Nucleus accumbens (tissue), 56 donors: Measurements from ENCODE around the gene LHFPL3.
A peak's percentile ranks its signal among the peaks of the same experiment; 100 is the strongest.

Experiments used
- DNase-seq, 56 donors: peaks; one replicate each; lab custom pipeline; 2025; lab: John Stamatoyannopoulos, UW

The LHFPL3 gene

DNA sequence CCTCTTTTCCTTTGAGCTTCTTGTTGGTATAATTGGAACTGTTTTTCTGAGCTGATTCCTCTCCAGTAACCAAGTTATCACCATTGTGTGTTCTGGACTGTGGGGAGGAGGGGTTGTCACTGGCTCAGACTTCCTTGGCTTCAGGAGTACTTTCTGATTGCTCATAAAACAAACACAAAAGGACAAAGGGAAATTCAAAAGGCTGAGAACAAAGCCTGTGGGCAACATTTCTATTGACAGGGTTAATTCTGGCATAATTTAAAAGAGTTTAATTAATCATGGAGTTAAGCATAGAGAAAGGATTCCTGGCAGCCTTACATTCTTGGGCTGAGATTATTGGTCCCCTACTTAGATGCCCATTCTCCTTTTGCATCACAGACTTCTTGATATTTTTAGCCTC is 462.7 kb downstream of the LHFPL3 start:
- DNase-seq = peak in 1 of 56 donors; percentile 32

DNA sequence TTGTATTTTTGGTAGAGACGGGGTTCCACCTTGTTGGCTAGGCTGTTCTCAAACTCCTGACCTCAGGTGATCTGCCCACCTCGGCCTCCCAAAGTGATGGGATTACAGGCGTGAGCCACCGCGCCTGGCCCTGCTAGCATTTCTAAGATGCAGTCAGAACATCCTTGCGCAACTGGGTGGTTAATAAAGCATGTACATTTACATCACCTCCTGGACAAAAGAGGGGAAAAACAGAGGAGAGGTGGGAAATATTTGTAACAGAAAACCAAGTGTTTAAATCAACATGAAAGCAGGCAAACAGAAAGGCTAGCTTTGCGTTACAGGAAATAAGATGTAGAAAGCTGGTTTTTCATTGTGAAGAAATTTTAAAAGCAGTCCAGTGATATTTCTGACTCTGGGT is 464.7 kb downstream of the LHFPL3 start:
- no peak for DNase-seq

DNA sequence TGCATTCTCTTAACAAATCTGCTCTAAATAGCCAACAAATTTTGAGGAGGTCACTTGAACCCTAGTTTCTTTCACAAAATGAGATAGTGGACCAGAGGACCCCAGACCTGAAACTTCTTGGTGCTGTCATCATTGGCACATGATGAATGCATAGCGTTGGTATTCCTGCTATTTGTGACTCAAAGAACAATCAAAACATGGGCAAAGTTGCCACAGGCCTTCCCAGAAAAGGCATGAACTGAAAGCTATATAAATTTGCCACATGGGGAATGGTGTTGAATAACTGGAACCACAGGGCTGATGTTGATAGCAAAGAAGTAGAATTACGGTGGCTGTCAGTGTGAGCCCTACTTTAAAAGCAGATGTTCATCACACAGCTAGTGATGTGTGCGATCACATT is 465.8 kb downstream of the LHFPL3 start:
- no peak for DNase-seq

DNA sequence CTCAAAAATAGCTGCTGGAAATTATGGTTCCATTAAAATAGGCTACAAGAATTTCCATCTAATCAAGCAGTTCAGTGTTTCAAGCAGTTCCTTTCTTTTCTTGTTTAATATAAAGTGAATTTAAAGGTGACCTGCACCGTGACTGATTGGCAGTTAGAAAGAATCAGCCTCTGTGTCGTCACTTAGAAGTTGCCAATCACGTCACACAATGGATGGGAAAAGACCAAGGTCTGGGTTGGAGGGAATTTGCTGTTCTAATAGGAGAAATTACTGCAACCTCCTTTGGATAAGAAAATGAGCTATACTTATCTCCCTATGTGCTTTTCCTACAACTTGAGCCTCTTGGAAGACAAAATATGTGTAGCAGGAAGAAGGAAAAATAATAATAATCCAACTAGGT is 466.2 kb downstream of the LHFPL3 start:
- DNase-seq = no peak

DNA sequence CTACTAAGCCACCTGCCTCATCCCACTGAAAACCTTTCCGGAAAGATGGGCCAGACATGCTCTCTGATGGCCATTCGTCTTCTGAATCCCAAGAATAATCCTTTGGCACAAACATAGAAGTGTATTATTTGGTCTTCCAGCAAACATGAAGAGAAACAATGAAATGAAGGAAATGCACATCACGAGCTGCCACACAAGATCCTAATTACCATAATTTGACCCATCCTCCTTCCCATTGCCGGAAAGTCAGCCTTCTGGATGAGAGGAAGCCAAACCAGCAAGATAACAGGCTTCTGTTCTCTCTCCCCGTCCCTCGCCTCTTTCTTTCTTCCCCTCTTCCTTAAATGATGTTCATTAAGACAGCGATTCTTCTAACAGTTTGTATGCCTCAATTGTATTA is 466.7 kb downstream of the LHFPL3 start:
- DNase-seq = peak in 29 of 56 donors; percentile 6 to 63 (median 29)

DNA sequence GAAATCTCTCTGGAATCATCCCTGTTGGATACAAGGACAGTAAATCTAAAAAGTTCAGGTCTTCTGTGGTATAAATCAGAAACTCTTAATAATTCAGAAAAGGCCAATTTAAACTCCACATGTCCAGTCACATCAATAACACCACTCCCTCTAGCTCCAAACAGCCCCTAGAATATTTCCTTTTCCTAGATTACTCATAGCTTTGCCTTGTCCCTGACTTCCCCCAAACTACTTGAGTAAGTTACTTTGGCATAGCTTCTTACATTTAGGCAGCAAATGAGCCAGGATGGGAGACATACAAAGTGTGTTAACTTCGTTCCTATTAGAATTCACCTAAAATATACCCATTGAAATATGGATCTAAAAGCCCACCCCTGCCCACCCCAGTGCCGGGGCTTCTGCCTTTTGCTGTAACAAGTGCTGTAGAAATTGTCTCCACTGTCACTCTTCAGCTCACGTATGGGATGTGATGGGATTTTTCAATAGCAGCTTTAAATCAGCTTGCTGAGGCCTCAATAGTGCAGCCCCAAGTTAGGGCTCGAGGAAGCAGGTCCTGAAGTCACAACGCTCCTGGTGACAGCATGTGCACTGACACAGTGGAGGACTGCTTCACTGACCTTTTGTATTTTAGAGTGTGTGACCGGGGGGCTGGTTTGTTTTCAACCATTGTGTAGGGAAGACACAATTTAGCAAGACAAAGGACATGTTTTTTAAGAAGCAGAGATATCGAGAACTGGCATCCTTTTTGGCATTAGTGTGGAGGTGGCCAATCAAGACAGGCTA is 467.4 kb downstream of the LHFPL3 start:
- DNase-seq = no peak

DNA sequence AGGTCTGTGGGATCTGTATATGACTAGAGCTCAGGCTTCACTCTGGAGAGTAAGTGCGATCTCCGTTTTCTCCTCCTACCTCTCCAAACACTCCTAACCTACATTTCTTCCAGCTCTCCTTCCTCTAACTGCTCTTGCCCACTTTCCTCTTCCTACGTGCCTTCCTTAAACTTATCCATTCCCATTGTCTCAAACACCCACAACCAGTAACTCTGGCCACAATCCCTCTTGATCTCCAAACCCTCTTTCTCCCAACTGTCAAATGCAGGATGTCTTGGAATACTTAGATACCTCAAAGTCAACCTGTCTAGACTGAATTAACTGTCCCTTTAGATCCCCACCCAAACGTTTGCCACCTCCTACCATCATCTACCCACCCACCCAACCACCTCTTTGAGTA is 471.9 kb downstream of the LHFPL3 start:
- no peak for DNase-seq

DNA sequence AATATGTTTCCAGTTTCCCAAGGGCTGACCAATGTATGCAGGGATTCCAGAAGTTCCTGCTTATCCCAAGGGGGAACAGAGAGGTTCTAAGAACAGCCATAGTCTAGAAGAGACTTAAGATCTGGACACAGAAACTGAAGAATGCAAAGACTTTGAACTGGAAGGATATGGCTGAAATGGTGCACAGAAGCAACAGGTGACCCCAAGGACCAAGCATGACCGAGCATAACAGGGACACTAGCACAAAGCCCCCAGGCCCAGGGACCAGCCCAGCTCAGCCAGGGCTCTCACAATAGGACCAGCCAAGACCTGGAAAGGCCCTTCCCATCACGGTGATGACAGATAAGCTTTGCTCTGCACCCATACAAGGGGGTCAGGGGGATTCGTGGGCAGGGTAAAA is 472.6 kb downstream of the LHFPL3 start:
- DNase-seq = no peak

DNA sequence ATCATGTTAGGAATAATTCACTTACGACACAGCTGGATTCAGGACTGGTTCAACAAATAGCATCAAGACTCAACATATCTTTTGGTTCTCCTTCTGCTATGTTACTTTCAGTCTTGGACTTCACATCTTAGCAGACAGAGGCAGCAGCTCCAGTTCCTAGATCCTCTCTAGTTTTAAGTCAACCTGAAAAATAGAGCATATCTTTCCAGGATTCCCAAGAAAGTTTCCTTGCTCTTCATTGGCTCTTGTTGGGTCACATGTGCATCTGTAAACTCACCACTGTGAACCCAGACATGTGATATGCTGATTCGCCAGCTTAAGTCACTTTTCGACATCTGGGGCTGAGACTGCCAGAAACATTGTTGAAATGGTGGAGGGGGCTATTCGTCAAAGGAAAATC is 475.5 kb downstream of the LHFPL3 start:
- no peak for DNase-seq

DNA sequence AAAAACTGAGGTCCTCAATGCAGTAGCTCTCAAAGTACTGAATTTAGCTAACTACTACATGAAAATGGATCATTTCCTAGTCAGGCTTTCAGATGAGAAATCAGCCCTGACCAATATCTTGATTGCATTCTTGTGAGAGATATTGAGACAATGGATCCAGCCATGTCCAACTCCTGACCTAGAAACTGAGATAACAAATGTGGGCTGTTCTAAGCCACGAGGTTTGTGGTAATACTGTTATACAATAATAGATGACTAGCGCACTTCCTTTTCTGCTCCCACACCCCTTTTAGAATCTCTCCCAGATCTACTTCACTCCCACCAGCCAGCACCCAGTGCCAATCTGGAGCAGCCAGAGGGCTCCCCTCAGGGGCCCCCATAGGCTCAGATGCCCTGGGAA is 476.3 kb downstream of the LHFPL3 start:
- DNase-seq = no peak

DNA sequence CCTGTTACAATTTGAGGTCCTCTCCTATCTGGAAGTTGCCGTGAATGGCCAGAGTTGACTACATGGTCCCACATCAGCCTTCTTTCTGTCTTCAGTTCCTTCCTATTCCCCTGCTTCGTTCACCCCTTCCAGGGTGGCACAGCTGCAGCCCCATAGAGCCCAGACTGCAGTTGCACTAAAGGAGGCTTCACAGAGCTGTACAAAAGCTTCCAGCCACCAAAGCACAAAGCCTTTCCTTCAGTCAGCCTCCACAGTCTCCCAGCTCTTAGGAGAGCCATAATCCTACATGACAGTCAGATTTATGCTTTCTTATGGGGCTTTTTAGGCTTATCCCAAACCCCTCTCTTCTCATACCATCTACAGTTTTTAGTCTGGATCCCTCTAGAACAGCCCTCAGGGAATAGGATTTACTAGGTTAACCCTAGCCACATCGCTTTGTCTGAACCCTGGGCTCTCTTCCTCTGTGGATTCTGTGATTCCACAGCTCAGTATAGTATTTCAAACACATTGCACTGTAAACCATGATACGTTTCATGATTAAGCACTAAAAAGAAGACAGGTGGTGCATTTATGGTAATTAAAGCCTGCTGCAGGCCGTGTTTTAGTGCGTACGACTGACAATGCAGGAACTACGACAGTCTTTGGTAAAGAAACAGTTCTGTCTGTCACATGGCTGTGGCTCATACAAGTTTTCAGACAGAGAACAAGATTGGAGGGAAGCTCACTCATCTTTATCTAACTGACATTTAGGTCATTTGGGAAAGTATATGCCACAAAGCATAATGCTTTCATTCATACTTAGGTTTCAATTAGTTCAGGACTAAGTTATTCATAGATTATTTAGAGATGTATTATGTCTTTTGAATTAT is 477.3 kb downstream of the LHFPL3 start:
- DNase-seq = peak in 27 of 56 donors; percentile 4 to 47 (median 21)

DNA sequence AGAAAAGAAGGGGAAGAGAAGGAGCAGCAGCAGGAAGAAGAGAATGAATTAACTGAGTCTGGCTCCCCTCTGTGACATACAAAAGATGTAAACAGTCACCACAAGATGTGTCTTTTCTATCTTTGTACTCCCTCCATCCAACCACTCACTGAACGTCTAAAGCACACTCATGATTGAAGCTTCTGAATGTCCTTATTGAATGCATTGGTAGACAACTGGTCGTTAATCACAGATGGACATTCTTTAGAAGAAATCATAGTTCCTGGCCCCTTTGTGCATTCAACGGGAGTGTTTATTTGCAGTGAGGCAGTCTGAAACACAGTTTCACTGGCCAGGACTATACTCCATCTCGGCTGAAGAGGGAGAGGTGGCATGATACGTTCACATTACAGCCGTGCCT is 479.3 kb downstream of the LHFPL3 start:
- no peak for DNase-seq

DNA sequence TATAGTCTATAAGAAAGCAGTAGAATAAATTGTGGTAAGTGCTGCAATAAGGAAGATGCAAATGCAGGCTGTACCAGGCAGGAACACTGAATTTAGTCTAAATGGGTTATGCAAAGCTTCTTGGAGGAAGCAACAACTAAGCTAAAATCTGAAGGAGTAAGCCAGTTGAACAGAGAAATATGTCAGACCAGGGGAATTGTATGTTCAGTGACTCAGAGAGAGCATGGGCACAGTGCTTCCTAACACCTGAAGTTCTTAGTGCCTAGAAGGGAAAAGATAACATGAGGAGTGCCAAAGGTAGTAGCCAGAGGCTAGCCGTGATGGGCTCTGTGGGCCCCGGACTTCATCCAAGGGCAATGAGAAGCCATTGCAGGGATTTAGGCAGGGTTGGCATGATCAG is 481.5 kb downstream of the LHFPL3 start:
- DNase-seq = no peak

DNA sequence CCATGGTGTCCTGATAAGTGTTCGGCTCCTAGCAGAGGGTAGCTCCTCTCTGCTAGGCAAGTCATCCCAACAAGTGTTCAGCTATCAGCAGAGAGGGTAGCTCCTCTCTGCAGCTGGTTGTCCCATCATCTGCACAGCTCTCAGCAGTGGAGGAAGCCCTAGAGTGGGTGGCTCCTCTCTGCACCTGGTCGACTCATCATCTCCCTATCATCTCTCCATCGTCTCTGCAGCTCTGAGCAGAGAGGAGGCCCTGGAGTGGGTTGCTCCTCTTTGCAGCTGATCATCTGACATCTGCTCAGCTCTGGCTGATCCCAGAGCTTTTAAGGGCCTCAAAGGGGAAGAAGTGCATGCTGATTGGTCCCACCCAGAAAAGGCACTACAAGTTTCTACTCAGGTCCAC is 485.7 kb downstream of the LHFPL3 start:
- peak in 4 of 56 donors; percentile 26 to 37 (median 30) for DNase-seq

DNA sequence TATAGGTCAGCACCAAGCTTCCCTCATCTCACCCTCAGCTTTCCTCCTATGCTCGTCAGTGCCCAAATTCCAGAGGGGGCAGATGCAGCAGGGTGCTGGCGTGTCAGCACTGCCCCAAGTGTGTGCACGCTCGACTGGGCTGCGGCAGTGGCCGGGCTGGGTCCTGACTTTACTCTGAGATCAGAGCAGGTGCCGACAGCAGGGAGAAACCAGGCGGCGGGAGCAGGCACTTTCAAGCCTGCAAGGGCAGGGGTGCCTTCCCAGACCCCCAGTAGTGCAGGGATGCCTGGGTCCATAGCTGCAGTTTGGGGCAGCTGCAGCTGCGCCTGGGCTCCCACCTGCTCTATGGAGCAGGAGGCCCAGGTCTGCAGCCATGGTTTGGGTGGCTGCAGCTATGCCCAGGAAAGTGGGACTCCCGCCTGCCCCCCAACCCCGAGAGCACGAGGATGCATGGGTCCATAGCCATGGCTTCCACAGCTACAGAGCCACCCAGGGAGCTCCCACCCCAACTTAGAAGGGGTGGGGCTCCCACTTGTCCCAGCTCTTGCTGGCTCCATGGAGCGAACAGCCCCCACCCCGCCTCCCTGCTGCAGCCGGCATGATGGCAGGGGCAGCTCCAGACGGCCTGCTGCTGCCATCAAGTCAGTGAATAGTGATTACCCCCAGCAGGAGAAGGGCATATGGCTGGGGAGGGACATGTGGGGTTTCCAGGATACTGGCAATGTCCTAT is 486.4 kb downstream of the LHFPL3 start:
- DNase-seq = peak in 1 of 56 donors; percentile 8

DNA sequence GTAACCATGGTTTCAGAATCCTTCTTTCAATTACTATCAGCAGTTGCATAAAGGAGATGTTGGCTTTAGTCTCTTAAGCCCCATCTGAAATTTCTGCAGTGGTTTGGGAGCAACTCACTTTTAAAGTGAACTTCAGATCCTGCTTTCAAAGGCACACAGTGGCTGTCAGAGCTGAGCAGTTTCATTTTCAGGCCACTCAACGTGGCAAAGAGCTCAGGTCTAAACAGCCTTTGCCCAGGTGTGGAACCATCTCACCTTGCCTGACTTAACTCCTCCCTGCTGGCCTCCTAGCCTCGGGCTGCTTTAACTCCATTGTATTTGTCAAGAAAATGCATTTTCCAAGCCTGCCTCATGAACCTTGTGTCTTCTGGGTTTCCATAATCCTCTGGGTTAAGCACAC is 488.1 kb downstream of the LHFPL3 start:
- DNase-seq = no peak

DNA sequence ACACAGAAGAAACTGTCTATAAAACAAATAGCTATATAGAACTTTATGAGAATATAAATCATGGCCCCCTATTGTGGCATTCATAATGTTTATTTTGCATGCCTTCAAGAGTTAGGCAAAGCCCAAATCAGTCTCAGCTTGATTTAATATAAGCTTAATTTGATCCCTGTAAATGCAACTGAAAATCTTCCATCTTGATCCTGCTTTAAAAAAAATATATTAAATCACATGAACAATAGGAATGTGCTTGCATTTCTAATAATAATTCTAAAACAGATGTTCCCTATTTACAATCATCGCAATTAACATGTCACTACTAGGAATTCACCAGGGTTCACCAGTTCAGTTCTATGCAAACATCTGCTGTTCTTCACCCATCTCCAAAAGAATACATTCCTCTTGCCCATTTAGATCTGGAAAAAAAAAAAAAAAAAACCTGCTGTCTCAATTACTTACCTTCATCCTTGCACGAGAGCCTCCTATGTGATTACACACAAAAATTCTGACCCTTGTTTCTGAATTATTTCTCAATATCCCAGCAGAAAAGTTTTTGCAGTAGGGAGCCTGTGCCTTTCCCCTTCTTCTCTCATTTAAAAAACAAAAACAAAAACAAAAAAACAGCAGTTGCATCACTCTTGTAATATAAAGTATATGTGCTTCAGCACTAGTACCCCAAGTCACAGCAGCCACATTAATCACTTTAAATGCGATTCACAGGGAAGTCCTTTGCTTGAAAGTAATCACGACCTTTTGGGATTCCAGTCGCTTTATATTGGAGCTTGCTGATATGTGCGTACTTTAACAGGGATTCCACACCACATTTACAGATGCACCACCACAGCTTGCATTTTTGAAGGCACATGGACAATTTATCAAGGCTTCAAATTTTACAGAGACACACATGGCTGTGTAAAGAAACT is 490.8 kb downstream of the LHFPL3 start:
- no peak for DNase-seq

DNA sequence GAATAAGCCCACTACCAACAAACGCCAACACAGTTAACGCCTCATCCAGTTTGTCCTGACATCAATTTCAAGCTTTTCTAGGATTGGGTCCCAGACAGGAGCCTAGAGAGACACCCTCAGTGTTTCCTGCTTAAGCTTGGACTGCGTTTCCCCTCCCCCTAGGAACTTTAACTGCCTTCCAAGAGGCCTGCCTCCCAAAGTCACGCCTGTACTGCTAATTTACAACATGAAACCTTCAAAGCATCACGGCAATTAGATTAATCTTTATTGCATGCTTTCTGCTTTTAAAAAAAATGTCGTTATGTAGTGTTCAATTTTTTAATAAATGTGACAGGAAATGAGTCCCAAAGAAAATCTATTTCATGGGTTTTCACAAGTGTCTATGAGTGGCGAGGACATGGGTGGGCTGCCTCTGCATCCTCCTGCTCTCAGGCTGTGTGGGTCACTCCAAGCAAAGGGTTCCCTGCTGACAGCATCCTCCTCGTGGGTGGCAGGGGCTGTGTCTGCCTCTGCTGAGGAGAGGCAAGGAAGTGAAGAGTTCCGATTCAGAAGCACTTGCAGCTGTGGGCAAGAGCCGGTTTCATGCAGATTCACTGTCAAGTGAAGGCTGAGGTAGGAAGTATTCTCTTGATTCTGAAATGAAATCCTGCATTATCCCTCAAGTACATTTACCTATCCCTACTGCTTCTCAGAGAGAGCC is 492.6 kb downstream of the LHFPL3 start:
- DNase-seq = no peak

DNA sequence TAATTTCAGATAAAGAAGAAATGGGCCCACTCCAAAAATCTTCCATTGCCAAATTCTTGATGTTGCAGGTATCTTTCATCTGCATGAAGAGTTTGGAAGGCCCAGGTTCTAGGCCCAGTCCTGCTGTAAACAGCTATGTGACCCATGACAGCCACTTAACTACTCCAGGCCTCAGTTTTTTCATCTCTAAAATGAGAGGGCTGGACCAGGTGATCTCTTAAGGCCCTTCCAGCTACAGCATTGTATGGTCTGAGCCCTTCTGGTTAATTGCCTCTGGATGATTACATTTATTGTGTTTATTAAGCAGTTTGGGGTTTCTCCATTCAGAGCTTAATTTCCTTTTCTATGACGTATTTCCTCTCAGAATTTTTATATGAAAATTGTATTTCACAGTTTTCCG is 494.8 kb downstream of the LHFPL3 start:
- no peak for DNase-seq
